IPS DF 4.7 (cell line): ENCODE data around the gene ABCC4.

Experiments used
- DNase-seq: peaks from one replicate; pipeline ENCODE4 v3.0.0-alpha.2; 2013; ENCODE audit warnings: low spot score; ENCODE audit errors: extremely low read depth

ABCC4 gene

GRCh38 chr13:95118541-95119324 is 182.5 kb downstream of the ABCC4 start:
- DNase-seq: no peak

GRCh38 chr13:95117092-95117491 is 184.2 kb downstream of the ABCC4 start:
- DNase-seq: no peak

GRCh38 chr13:95115525-95115924 is 185.7 kb downstream of the ABCC4 start:
- DNase-seq: no peak

GRCh38 chr13:95113601-95114000 is 187.7 kb downstream of the ABCC4 start:
- no peak for DNase-seq

- no peak for DNase-seq
Measured at GRCh38 chr13:95112883-95113282, 188.4 kb downstream of the ABCC4 start.

- no peak for DNase-seq
Measured at GRCh38 chr13:95111608-95112007, 189.6 kb downstream of the ABCC4 start.

GRCh38 chr13:95106562-95106961 is 194.7 kb downstream of the ABCC4 start:
- no peak for DNase-seq

- no peak for DNase-seq
Measured at GRCh38 chr13:95100525-95101433, 200.5 kb downstream of the ABCC4 start.

- DNase-seq: no peak
Measured at GRCh38 chr13:95099541-95099940, 201.7 kb downstream of the ABCC4 start.

GRCh38 chr13:95098916-95099315 is 202.3 kb downstream of the ABCC4 start:
- no peak for DNase-seq

GRCh38 chr13:95091755-95092154 is 209.5 kb downstream of the ABCC4 start:
- no peak for DNase-seq

- no peak for DNase-seq
Measured at GRCh38 chr13:95087746-95088305, 213.4 kb downstream of the ABCC4 start.

- DNase-seq: no peak
Measured at GRCh38 chr13:95086761-95087160, 214.5 kb downstream of the ABCC4 start.

- no peak for DNase-seq
Measured at GRCh38 chr13:95083758-95084157, 217.5 kb downstream of the ABCC4 start.

GRCh38 chr13:95083066-95083465 is 218.2 kb downstream of the ABCC4 start:
- no peak for DNase-seq

- no peak for DNase-seq
Measured at GRCh38 chr13:95075506-95075905, 225.7 kb downstream of the ABCC4 start.

GRCh38 chr13:95074820-95075219 is 226.4 kb downstream of the ABCC4 start:
- no peak for DNase-seq

GRCh38 chr13:95073747-95074311 is 227.4 kb downstream of the ABCC4 start:
- DNase-seq: no peak

- no peak for DNase-seq
Measured at GRCh38 chr13:95067303-95067702, 233.9 kb downstream of the ABCC4 start.

GRCh38 chr13:95060014-95060519 is 241.2 kb downstream of the ABCC4 start:
- no peak for DNase-seq

GRCh38 chr13:95059306-95059705 is 241.9 kb downstream of the ABCC4 start:
- DNase-seq: no peak

- DNase-seq: no peak
Measured at GRCh38 chr13:95058680-95059079, 242.6 kb downstream of the ABCC4 start.
